Thyroid gland (tissue), 4 donors: ENCODE results near the gene DNM2. TPM values are rescaled to one million over a fixed set of nuclear protein-coding genes. Genes with fewer than 3 reads are reported as not detected.

Experiments
- DNase-seq, 2 donors: peaks; one replicate each; pipeline ENCODE4 v3.0.0-alpha.2; 2019
- H3K27ac ChIP-seq, 3 donors: fragments of 200-600 bp; sonication (generic); 1 replicate in 2 of 3; 2 replicates in 1 of 3; pipeline ENCODE4 v1.5.1; 2016 to 2019; ENCODE audit warnings: mild to moderate bottlenecking in 1 of 3, moderate library complexity in 1 of 3
- H3K27me3 ChIP-seq: fragments of 200-600 bp; sonication (generic); one replicate; pipeline ENCODE4 v1.5.1; 2019
- H3K36me3 ChIP-seq, 2 donors: fragments of 200-600 bp; sonication (generic); one replicate each; pipeline ENCODE4 v1.5.1; 2016 to 2019
- H3K4me1 ChIP-seq, 2 donors: fragments of 200-600 bp; sonication (generic); one replicate each; pipeline ENCODE4 v1.5.1; 2017 to 2019
- H3K4me3 ChIP-seq, 3 donors: fragments of 200-600 bp; sonication (generic); replicated peaks in 1 of 3; 1 replicate in 2 of 3; 2 replicates in 1 of 3; pipeline ENCODE4 v1.5.1; 2016; ENCODE audit warnings: mild to moderate bottlenecking in 1 of 3
- H3K9me3 ChIP-seq: fragments of 200-600 bp; sonication (generic); one replicate; pipeline ENCODE4 v1.5.1; 2017
- POLR2A ChIP-seq, 2 donors: fragments of 450-650 bp; IDR thresholded peaks; one replicate each; pipeline ENCODE4 v1.6.1; 2017; ENCODE audit warnings: antibody characterized with exemption in 2 of 2, mild to moderate bottlenecking in 2 of 2, moderate library complexity in 1 of 2
- WGBS, 2 donors: methylation state at CpG; one replicate each; pipeline ENCODE4 v1.1.5; 2017; 5-methylcytosine and 5-hydroxymethylcytosine counted together
- intact Hi-C: fragments of 100-400 bp; cut with DNase I; formaldehyde crosslinking; loops from one replicate; pipeline ENCODE4 v1.15.1; 2023
- total RNA-seq, 4 donors: library from RNA; depleted of rRNA; stranded (reverse); fragments of >200 nt; gene quantifications; one replicate each; pipeline ENCODE4 v1.2.3, GENCODE V29; 2016
- TF ChIP-seq, protein P1 (sequence below), 6 experiments: fragments of 200-600 bp in 3 of 6; fragments of 450-650 bp in 3 of 6; sonication (generic) in 3 of 6; IDR thresholded peaks; one replicate each; pipeline ENCODE4 v1.5.1; 2016 to 2019; ENCODE audit warnings: antibody characterized with exemption in 6 of 6, mild to moderate bottlenecking in 2 of 6, inconsistent platforms in 1 of 6, moderate library complexity in 1 of 6

DNM2 gene
- total RNA-seq, 4 donors from 2014 or later, result 95.1 to 155 (median 120) TPM

DNA sequence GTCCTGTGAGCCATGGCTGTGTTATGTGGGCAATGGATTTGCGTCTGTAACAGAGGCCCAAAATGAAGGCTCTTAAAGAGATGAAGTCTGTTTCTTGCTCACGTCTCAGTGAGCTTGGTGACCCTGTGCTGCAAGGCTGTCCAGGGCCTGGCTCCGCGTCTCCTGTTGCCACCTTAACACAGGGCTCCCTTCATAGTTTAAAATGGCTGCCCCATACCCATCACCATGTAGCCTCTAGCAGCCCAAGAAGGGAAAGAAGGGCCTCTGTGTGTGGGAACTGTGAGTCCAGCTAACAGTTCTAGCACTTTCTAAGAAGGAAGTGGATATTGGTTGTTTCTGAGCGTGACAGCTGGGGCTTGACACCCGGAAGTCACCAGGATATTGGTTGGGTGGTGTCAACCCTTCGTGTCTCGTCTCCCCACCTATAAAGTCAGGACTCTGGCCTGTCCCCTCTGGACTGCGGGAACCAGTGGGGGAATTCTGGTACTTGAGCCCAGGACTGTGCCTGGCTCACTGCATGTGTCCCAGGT lies 97.2 kb downstream of the DNM2 start:
- intact Hi-C loops, result no loop called here
- Histone ChIP-seq H3K4me1 (peaks cover 0 to 4% of the 10 kb centered on the region in 2 donors), H3K9me3 (no peaks in the 10 kb centered on the region), H3K27me3 (no peaks in the 10 kb centered on the region), H3K4me3 (no peak overlapping the region), H3K27ac (no peak overlapping the region), H3K36me3 (peaks cover 5 to 20% of the 10 kb centered on the region in 2 donors)
- DNase-seq, result no peak
- TF ChIP-seq POLR2A (IDR thresholded peaks at IDR 0.05), result no peak
- WGBS, 2 donors, result 86 to 97% methylated on average over 8 to 9 of the region's 9 CpGs

GRCh38 chr19:10815969-10816644 lies 98.2 kb downstream of the DNM2 start:
- Histone ChIP-seq H3K36me3 (peaks cover 15 to 23% of the 10 kb centered on the region in 2 donors), H3K4me3 (peak overlapping the region in 1 of 3 donors; percentile 14), H3K9me3 (no peaks in the 10 kb centered on the region), H3K27ac (peak overlapping the region in 2 of 3 donors; percentile 68 to 70), H3K4me1 (peaks cover 0 to 4% of the 10 kb centered on the region in 2 donors), H3K27me3 (no peaks in the 10 kb centered on the region)
- TF ChIP-seq, protein P1, sequence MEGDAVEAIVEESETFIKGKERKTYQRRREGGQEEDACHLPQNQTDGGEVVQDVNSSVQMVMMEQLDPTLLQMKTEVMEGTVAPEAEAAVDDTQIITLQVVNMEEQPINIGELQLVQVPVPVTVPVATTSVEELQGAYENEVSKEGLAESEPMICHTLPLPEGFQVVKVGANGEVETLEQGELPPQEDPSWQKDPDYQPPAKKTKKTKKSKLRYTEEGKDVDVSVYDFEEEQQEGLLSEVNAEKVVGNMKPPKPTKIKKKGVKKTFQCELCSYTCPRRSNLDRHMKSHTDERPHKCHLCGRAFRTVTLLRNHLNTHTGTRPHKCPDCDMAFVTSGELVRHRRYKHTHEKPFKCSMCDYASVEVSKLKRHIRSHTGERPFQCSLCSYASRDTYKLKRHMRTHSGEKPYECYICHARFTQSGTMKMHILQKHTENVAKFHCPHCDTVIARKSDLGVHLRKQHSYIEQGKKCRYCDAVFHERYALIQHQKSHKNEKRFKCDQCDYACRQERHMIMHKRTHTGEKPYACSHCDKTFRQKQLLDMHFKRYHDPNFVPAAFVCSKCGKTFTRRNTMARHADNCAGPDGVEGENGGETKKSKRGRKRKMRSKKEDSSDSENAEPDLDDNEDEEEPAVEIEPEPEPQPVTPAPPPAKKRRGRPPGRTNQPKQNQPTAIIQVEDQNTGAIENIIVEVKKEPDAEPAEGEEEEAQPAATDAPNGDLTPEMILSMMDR (IDR thresholded peaks at IDR 0.05), result no peak
- no peak for TF ChIP-seq POLR2A (IDR thresholded peaks at IDR 0.05)
- whole genome bisulfite sequencing, 2 donors, result 78 to 92% methylated on average over 9 to 14 of the region's 21 CpGs
- intact Hi-C loops, result no loop called here
- no peak for DNase-seq

DNA sequence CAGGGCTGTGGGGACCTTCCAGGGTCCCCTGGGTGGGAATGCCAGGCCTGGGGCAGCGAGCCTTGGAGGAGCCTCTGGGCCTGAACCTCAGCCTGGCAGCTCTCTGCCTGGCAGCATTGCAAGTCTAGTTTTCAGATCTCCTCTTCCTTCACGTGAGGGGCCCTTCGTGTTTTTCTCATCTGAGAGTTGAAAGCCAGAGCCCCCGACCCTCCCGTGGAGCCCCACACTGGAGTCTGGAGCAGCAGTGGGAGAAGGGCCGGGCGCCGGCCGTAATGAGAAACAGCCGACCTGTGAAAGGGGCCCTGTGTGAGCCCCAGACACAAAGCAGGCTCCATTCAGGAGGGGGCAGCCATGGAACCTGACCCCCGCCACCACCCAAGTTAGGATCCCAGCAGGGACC lies 98.8 kb downstream of the DNM2 start:
- TF ChIP-seq, protein P1 (IDR thresholded peaks at IDR 0.05), result no peak
- no peak for TF ChIP-seq POLR2A (IDR thresholded peaks at IDR 0.05)
- H3K36me3 ChIP-seq, result peaks cover 17 to 19% of the 10 kb centered on the region in 2 donors
- peak overlapping the region in 1 of 3 donors; percentile 14 for H3K4me3 ChIP-seq

DNA sequence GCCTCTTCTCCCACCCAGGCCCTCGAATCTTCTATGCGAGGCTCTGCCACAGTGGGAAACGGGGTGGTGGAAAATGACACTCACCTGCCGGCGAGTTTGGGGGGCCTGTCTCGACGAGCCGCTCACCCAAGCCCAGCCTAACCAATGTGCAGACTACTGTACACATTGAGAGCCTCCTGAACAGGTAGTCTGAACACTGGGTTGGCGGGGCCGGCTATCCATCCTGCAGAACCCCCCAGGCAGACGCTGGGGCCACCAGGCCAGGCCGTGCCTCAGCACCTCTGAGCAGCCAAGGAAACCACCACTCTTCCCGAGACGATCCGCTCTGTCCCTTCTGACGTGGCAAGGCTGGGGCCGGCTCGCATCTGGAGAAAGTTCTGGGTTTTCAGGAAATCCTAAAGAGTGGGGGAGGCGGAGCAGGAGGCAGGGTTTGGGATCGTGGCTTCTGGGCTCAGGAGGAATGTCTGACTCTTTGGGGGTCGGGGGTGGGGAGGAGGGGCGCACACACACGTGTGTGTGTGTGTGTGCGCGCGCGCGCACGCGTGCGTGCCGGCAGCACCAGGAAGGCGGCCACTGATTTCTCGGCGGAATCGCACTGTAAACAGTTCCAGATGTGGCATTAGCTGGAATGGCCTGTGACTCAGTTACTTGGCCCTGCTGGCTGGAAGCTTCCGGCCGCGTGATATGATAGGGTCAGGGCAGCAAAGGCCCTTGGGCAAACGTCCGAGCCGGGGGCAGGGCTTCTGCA lies 99.6 kb downstream of the DNM2 start:
- Histone ChIP-seq H3K4me1 (peaks cover 0 to 4% of the 10 kb centered on the region in 2 donors), H3K36me3 (peaks cover 15 to 19% of the 10 kb centered on the region in 2 donors), H3K4me3 (peak overlapping the region in 1 of 3 donors; percentile 14), H3K27ac (peak overlapping the region; percentile 54 to 70 (median 68)), H3K27me3 (no peaks in the 10 kb centered on the region), H3K9me3 (no peaks in the 10 kb centered on the region)
- DNase-seq, result peak; percentile 19 to 28
- intact Hi-C loops, result no loop called here
- TF ChIP-seq POLR2A (IDR thresholded peaks at IDR 0.05), result peak in 1 of 2 donors; percentile 22
- TF ChIP-seq, protein P1 (IDR thresholded peaks at IDR 0.05), result no peak
- 71 to 75% methylated on average over 24 to 37 of the region's 42 CpGs for WGBS, 2 donors

More for the DNA sequence above, 98.8 kb downstream of the DNM2 start:
- WGBS, 2 donors, result 83 to 84% methylated on average over 2 to 11 of the region's 11 CpGs
- Histone ChIP-seq H3K27me3 (no peaks in the 10 kb centered on the region), H3K9me3 (no peaks in the 10 kb centered on the region), H3K4me1 (peaks cover 0 to 4% of the 10 kb centered on the region in 2 donors), H3K27ac (peak overlapping the region; percentile 54 to 70 (median 68))
- intact Hi-C loops, result no loop called here
- DNase-seq, result no peak

DNA sequence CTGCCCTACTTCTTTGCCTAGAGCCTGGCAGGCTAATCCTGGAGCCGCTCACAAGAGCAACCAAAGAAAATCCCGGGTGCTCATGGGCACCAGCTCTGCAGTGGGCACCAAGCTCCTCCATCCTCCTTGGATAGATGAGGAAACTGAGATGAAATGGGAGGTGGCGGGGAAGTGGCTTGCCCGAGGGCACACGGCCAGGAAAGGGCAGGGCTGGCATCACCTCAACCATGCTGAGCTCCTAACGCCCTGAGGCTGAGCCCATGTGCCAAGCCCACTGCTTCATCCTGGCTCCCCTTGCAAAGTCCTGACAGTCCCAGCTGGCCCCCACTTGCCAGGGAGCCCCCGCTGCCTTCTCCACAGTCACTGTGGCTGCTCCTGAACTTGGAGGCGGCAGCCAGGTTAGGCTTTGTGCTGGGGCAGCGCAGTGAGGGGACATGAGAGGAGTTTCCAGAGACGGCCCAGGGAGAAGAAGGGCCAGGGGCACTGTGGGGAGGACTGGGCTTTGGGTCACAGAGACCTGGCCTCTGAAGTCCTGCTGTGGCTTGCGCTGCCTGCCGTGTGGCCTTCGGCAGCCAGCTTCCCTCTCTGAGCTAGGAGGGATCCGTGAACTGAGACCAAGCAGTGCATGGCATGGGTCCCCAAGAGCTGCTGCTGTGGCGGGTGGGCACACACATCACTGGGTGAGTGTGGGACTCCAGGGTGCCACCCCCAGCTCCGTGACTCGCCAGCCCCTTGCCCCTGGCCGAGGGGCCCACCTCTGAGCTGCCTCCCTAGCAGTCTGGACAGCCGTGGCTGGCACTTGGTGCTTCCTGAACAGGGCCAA lies 100.6 kb downstream of the DNM2 start:
- WGBS, 2 donors, result 93 to 96% methylated on average over 13 to 15 of the region's 19 CpGs
- Histone ChIP-seq H3K4me3 (no peak overlapping the region), H3K27me3 (no peaks in the 10 kb centered on the region), H3K36me3 (peaks cover 18 to 23% of the 10 kb centered on the region in 2 donors), H3K4me1 (peaks cover 0 to 4% of the 10 kb centered on the region in 2 donors), H3K9me3 (no peaks in the 10 kb centered on the region), H3K27ac (peak overlapping the region in 2 of 3 donors; percentile 39 to 70)
- no peak for DNase-seq
- intact Hi-C loops, result no loop called here
- TF ChIP-seq, protein P1 (IDR thresholded peaks at IDR 0.05), result no peak
- TF ChIP-seq POLR2A (IDR thresholded peaks at IDR 0.05), result no peak
